ENCODE data around the gene SLC29A2.

DNA sequence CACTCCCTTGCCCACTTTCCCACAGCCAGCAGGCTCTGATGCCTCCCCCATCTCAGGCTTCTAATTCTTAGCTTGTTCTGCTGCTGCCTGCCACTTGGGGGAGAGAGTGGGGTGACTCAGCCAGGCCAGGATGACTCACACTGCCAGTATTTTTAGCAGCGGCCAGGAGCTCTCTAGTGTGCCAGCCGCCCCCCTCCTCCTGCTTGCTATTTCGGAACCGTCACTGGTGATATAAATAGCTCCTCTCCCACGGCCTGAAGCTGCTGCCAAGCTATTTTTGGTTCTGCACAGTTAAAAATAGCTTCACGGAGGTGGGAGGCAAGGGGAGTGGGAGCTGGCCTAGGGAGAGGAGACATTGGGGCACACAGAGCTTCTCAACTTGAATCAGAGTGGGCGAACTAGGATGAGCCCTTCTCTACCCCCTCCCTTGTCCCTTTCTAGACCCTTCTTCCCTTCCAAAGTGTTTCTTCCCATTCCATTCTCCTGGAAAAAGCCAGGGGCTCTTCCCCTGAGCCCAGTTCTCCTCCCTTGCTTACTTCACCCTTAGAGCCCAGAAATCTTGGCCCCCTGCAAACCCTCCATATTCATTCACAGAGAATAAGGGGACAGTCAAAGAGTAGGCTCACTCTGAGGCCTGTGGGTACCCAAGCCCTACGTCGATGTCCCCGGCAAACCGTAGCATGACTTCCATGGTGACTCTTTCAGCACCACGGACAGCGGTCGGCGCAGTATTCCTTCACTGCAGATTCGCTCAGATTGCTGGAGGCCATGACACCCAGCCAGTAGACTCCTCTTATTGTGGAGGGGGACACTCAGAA is 46.8 kb upstream of the SLC29A2 start:
- TF ChIP-seq, protein P1, sequence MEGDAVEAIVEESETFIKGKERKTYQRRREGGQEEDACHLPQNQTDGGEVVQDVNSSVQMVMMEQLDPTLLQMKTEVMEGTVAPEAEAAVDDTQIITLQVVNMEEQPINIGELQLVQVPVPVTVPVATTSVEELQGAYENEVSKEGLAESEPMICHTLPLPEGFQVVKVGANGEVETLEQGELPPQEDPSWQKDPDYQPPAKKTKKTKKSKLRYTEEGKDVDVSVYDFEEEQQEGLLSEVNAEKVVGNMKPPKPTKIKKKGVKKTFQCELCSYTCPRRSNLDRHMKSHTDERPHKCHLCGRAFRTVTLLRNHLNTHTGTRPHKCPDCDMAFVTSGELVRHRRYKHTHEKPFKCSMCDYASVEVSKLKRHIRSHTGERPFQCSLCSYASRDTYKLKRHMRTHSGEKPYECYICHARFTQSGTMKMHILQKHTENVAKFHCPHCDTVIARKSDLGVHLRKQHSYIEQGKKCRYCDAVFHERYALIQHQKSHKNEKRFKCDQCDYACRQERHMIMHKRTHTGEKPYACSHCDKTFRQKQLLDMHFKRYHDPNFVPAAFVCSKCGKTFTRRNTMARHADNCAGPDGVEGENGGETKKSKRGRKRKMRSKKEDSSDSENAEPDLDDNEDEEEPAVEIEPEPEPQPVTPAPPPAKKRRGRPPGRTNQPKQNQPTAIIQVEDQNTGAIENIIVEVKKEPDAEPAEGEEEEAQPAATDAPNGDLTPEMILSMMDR (IDR thresholded peaks at IDR 0.05; ENCODE audit: low read length), result peak; percentile 15
- no peak for TF ChIP-seq EZH2 (optimal IDR thresholded peaks at IDR 0.05; ENCODE audit: low read depth, low read length)
